Muscle of leg (tissue), 11 donors: ENCODE results near the gene PAX8. TPM values are rescaled to one million over a fixed set of nuclear protein-coding genes. Genes with fewer than 3 reads are reported as not detected.

Experiments used
- DNase-seq: peaks from one replicate; pipeline ENCODE4 v3.0.0; 2013
- H3K27ac ChIP-seq: one replicate; pipeline ENCODE4 v1.5.1; 2013; ENCODE audit warnings: mild to moderate bottlenecking, low read length, control low read depth
- H3K27me3 ChIP-seq: one replicate; pipeline ENCODE4 v1.6.1; 2013; ENCODE audit warnings: low read length; ENCODE audit not compliant: control insufficient read depth, insufficient read depth
- H3K36me3 ChIP-seq: one replicate; pipeline ENCODE4 v1.6.1; 2013; ENCODE audit warnings: low read length; ENCODE audit not compliant: control insufficient read depth, insufficient read depth
- H3K4me1 ChIP-seq: one replicate; pipeline ENCODE4 v1.6.1; 2013; ENCODE audit warnings: low read length; ENCODE audit not compliant: control insufficient read depth, insufficient read depth
- H3K4me3 ChIP-seq: one replicate; pipeline ENCODE4 v1.5.1; 2013; ENCODE audit warnings: low read length, control low read depth
- H3K9me3 ChIP-seq: replicated peaks from 2 replicates; pipeline ENCODE4 v1.6.1; 2013; ENCODE audit warnings: low read depth, low read length; ENCODE audit not compliant: control insufficient read depth
- WGBS: methylation state at CpG from one replicate; pipeline ENCODE4 v1.1.5; 2013; ENCODE audit warnings: missing lambda C conversion rate; ENCODE audit not compliant: insufficient coverage; 5-methylcytosine and 5-hydroxymethylcytosine counted together
- polyA plus RNA-seq, 8 donors: library from polyadenylated mRNA; unstranded; fragments of 120-200 nt; gene quantifications; one replicate each; pipeline versions ENCODE4 v1.2.1 to v1.2.3, GENCODE V29; 2013; ENCODE audit warnings: inconsistent platforms in 1 of 8, low replicate concordance in 1 of 8; ENCODE audit not compliant: insufficient read length in 8 of 8, insufficient read depth in 1 of 8
- total RNA-seq: library from RNA; stranded (reverse); fragments of 120-200 nt; gene quantifications from one replicate; pipeline ENCODE4 v1.2.4, GENCODE V29; 2013

The PAX8 gene
- total and polyA plus RNA-seq, 9 donors: 0.02 to 11.3 (median 2.5) TPM

GRCh38 chr2:113253453-113253852, 25.3 kb downstream of the PAX8 start:
- Histone ChIP-seq H3K27ac (no peak overlapping the region), H3K36me3 (no peaks in the 10 kb centered on the region), H3K4me1 (peaks cover 9% of the 10 kb centered on the region), H3K4me3 (no peak overlapping the region), H3K9me3 (no peaks in the 10 kb centered on the region), H3K27me3 (peaks cover 2% of the 10 kb centered on the region)
- DNase-seq: no peak
- WGBS: 88% methylated on average over 2 of the region's 4 CpGs

GRCh38 chr2:113252047-113252590, 26.6 kb downstream of the PAX8 start:
- DNase-seq: peak; percentile 58
- Histone ChIP-seq H3K9me3 (no peaks in the 10 kb centered on the region), H3K4me3 (no peak overlapping the region), H3K4me1 (peaks cover 6% of the 10 kb centered on the region), H3K27ac (no peak overlapping the region), H3K36me3 (no peaks in the 10 kb centered on the region), H3K27me3 (peaks cover 2% of the 10 kb centered on the region)
- 96% methylated on average over 2 of the region's 3 CpGs for WGBS

- WGBS: 69% methylated on average over 6 of the region's 7 CpGs
- H3K9me3 ChIP-seq: no peaks in the 10 kb centered on the region
- DNase-seq: no peak
- no peak overlapping the region for H3K4me3 ChIP-seq
- no peaks in the 10 kb centered on the region for H3K36me3 ChIP-seq
- peaks cover 2% of the 10 kb centered on the region for H3K27me3 ChIP-seq
- no peak overlapping the region for H3K27ac ChIP-seq
- H3K4me1 ChIP-seq: peaks cover 6% of the 10 kb centered on the region
These were observed 27.6 kb downstream of the PAX8 start for GRCh38 chr2:113251118-113251517.

- H3K4me1 ChIP-seq: peaks cover 9% of the 10 kb centered on the region
- no peak overlapping the region for H3K27ac ChIP-seq
- no peaks in the 10 kb centered on the region for H3K36me3 ChIP-seq
- H3K4me3 ChIP-seq: no peak overlapping the region
- peak; percentile 77 for DNase-seq
- H3K9me3 ChIP-seq: no peaks in the 10 kb centered on the region
- no peaks in the 10 kb centered on the region for H3K27me3 ChIP-seq
- 53% methylated on average over 4 of the region's 10 CpGs for WGBS
These were observed 29.5 kb downstream of the PAX8 start for GRCh38 chr2:113248997-113249770.

GRCh38 chr2:113246606-113247005, 32.1 kb downstream of the PAX8 start:
- H3K27me3 ChIP-seq: no peaks in the 10 kb centered on the region
- H3K27ac ChIP-seq: no peak overlapping the region
- H3K4me1 ChIP-seq: peaks cover 6% of the 10 kb centered on the region
- no peaks in the 10 kb centered on the region for H3K36me3 ChIP-seq
- DNase-seq: no peak
- WGBS: 90% methylated on average over 13 of the region's 14 CpGs
- no peaks in the 10 kb centered on the region for H3K9me3 ChIP-seq
- H3K4me3 ChIP-seq: no peak overlapping the region

- WGBS: 63% methylated on average over 3 of the region's 3 CpGs
- H3K36me3 ChIP-seq: no peaks in the 10 kb centered on the region
- H3K27me3 ChIP-seq: no peaks in the 10 kb centered on the region
- H3K27ac ChIP-seq: no peak overlapping the region
- H3K4me1 ChIP-seq: peaks cover 19% of the 10 kb centered on the region
- DNase-seq: peak; percentile 48
- no peak overlapping the region for H3K4me3 ChIP-seq
- no peaks in the 10 kb centered on the region for H3K9me3 ChIP-seq
These were observed 33.4 kb downstream of the PAX8 start for GRCh38 chr2:113245276-113245711.

- no peaks in the 10 kb centered on the region for H3K36me3 ChIP-seq
- no peak for DNase-seq
- H3K9me3 ChIP-seq: no peaks in the 10 kb centered on the region
- no peaks in the 10 kb centered on the region for H3K27me3 ChIP-seq
- no peak overlapping the region for H3K27ac ChIP-seq
- 86% methylated on average over 4 of the region's 6 CpGs for WGBS
- peaks cover 33% of the 10 kb centered on the region for H3K4me1 ChIP-seq
- H3K4me3 ChIP-seq: no peak overlapping the region
These were observed 36.4 kb downstream of the PAX8 start for GRCh38 chr2:113242327-113242726.

- H3K27ac ChIP-seq: peak overlapping the region; percentile 76
- DNase-seq: no peak
- H3K36me3 ChIP-seq: peaks cover 3% of the 10 kb centered on the region
- no peaks in the 10 kb centered on the region for H3K27me3 ChIP-seq
- H3K4me1 ChIP-seq: peaks cover 41% of the 10 kb centered on the region
- WGBS: 83% methylated on average over 17 of the region's 18 CpGs
- no peak overlapping the region for H3K4me3 ChIP-seq
- H3K9me3 ChIP-seq: no peaks in the 10 kb centered on the region
These were observed 37.5 kb downstream of the PAX8 start for GRCh38 chr2:113240915-113241911.

GRCh38 chr2:113240150-113240914, 38.4 kb downstream of the PAX8 start:
- DNase-seq: peak; percentile 95

More at GRCh38 chr2:113240150-113240914, 38.4 kb downstream of the PAX8 start:
- peaks cover 40% of the 10 kb centered on the region for H3K4me1 ChIP-seq
- WGBS: 39% methylated on average over 6 of the region's 15 CpGs
- H3K27me3 ChIP-seq: no peaks in the 10 kb centered on the region
- no peak overlapping the region for H3K4me3 ChIP-seq
- no peaks in the 10 kb centered on the region for H3K9me3 ChIP-seq
- peaks cover 3% of the 10 kb centered on the region for H3K36me3 ChIP-seq
- H3K27ac ChIP-seq: peak overlapping the region; percentile 81
